Activated CD4-positive, alpha-beta T cell treated with anti-CD3 and anti-CD28 coated beads, Interleukin-2, amount 50 U/mL, for 48 hours (primary cell): ENCODE results near the gene DCTN2.
"Not testable (repeated sequence)": the region's sequence is repeated elsewhere in the genome, so short reads cannot be mapped to it uniquely, and the experiment has no call there.

Experiments
- DNase-seq, 2 experiments: peaks; one replicate each; pipeline ENCODE4 v3.0.0-alpha.2; 2020

The DCTN2 gene

DNA sequence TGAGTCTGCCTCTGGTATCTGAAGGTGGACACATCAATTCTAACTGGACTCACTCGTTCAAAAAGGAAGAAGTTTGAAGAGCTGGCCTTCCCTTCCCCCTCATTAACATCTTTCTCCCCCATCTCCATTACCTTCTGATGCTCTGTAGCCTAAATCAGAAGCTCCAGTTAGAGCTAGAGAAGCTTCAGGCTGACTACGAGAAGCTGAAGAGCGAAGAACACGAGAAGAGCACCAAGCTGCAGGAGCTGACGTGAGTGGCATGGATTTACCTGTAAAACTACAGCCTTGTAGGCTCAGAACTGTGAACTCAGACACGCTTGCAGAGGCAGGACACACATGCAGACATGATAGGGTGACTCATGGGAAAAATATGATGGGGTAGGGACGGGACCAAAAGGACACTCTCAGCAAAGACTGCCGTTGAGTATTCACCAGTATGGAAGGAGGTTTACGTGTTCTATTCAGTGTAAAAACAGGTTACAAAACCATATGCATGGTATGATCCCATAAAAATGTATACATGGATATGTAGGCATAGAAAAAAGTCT lies 29.7 kb upstream of the DCTN2 start:
- DNase-seq: no peak

DNA sequence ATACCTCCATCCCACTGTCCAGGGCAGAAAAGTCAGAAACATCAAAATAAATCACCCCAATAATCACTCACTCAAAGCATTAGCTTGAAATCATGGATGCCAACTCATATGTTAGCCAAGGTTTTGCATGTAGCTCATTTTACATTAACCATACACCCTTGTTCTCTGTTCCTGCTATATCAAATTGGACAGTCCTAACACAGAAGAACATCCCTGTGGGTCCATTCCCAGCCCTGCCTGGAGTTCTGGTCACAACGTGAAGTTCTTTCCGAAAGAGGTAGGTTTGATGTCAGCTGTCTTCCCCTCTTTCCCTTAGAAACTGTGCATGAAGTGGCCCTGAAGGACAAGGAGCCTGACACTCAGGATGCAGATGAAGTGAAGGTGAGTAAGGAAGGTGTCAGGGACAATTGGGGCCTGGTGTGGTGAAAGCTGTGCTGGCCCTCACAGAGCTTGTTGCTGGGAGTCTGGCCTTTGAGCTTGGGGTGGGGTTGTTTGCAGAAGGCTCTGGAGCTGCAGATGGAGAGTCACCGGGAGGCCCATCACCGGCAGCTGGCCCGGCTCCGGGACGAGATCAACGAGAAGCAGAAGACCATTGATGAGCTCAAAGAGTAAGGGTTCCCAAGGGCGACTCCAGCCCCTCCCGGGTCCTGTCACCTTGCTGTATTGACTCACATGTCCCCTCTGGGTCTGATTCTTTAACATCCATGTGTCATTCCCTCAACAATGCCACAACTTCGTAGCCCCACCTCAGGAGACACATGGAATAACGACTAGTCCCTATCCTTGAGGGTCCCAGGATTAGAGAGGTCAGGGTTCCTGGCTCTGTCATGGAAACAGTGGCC lies 29.0 kb upstream of the DCTN2 start:
- DNase-seq: no peak

DNA sequence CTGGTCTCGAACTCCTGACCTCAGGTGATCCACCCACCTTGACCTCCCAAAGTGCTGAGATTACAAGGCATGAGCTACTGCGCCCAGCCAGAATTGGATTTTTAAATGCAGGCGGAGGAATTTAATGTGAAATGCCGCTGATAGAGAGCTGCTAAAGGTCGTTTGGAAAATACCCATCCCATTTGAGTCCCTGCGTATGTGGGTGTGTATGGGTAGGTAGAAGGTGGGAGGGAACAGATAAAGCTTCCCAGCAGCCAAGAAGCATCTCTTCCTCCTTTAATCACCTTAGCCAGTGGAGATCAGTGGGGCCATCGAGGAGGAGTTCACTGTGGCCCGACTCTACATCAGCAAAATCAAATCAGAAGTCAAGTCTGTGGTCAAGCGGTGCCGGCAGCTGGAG lies 27.8 kb upstream of the DCTN2 start:
- no peak for DNase-seq

DNA sequence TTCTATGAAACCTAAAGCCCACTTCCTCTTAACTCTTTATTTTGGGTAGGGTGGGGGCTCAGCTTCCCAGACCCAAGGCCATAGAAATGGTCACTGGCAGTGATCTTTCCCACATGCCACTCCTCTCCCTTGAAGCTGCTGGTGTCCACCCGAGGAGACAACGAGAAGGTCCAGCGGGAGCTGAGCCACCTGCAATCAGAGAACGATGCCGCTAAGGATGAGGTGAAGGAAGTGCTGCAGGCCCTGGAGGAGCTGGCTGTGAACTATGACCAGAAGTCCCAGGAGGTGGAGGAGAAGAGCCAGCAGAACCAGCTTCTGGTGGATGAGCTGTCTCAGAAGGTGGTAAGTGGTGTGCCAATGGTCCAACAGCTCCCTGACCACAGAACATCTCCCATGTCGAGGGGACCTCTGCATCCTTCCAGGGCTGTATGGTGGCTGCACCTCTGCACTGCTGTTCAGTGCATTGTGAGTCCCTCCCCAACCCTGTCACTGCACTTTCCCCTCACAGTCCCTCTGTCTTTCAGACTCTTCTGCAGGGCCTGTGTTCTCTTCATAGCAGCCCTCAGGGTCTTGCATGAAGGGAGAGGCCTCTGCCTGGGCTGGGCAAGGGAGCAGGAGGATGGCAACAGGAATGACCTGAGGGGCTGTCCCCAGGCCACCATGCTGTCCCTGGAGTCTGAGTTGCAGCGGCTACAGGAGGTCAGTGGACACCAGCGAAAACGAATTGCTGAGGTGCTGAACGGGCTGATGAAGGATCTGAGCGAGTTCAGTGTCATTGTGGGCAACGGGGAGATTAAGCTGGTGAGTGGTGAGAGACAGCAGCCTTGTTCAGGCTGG lies 25.2 kb upstream of the DCTN2 start:
- no peak for DNase-seq

DNA sequence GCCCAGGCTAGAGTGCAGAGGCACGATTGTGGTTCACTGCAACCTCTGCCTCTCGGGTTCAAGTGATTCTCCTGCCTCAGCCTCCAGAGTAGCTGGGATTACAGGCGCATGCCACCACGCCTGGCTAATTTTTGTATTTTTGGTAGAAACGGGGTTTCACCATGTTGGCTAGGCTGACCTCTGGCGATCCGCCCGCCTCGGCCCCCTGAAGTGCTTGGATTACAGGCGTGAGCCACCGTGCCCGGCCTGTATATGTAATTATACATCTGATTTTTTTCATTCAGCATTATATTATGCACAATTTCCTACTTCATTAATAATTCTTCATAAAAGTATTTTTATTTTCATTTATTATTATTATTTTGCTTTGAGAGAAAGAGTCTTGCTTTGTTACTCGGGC lies 23.4 kb upstream of the DCTN2 start:
- DNase-seq: not testable (repeated sequence)

DNA sequence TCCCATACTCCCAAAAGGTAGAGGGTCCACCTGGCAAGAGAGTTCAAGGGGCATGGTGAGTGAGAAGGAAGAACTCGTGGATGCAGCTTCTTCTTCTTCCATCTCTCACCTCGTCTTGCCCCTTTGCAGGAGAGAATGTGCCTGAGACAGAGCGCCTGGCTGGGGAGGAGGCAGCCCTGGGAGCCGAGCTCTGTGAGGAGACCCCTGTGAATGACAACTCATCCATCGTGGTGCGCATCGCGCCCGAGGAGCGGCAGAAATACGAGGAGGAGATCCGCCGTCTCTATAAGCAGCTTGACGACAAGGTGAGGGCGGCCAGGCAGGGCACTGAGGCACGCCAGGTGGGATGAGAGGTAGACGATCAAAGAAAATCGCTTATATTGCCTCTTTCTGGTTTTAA lies 22.9 kb upstream of the DCTN2 start:
- DNase-seq: no peak

DNA sequence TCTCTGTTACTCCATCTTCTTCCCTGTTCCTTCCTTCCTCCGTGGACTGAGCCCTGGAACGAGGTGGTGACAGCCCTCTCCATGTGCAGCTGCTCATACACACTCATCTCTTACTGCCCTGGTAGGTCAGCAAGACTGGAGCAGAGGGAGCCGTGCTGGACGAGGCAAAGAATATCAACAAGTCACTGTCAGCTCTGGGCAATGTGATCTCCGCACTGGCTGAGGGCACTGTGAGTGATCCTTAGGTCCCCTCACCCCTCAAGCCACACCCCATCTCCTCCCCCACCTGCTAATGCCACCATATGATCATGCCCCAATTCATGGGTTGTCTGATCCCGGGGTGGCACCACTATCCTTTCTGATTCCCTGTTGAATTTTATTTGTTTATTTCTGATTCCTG lies 21.8 kb upstream of the DCTN2 start:
- no peak for DNase-seq

DNA sequence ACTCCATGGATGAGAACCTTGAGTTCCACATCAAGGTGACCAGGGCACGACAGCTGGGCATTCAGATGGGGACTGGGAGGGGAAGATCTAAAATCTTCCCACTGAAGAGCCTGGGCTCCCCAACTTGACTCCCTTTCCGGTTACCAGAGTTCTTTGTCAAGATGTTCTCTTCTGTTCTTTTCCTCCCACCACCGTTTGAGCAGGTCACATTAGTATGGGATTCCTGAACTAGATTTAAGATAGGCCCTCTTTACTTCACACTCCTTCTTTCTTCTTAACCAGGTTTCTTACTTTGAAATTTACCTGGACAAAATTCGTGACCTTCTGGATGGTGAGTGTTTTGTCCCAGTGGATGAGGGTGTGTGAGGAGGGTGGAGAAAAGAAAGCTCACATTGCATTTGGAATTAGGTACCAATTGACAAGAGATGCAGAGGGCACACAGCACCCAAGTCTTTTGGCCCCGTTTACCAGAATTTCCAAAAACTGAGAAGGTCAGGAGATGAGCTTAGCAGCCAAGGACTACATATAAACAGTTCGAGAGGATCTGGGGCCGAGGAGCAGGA lies 17.3 kb upstream of the DCTN2 start:
- no peak for DNase-seq

DNA sequence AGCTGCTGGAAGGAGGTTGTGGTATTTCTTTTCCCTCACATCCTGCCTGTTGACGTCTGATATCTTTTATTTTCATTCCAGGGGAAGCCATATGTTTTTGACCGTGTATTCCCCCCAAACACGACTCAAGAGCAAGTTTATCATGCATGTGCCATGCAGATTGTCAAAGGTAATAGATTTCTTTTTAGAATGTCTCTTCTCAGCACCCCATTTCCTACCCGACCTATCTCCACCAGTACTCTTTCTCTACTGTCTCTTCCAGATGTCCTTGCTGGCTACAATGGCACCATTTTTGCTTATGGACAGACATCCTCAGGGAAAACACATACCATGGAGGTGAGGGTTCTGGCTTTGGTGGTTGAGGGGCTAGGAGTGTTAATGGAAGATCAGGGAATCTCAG lies 16.4 kb upstream of the DCTN2 start:
- no peak for DNase-seq

DNA sequence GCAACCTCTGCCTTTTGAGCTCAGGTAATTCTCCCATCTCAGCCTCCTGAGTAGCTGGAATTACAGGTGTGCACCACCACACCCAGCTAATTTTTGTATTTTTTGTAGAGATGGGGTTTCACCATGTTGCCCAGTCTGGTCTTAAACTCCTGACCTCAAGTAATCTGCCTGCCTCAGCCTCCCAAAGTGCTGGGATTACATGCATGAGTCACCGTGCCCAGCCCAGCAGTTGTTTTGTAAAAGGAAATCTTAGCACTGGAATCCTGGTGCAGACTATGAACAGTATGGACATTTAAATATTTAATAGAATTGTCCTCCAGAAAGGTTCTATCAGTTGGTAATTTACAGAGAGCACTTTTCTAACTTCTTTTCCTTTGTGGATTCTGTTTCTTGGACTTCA lies 14.1 kb upstream of the DCTN2 start:
- DNase-seq: not testable (repeated sequence)

DNA sequence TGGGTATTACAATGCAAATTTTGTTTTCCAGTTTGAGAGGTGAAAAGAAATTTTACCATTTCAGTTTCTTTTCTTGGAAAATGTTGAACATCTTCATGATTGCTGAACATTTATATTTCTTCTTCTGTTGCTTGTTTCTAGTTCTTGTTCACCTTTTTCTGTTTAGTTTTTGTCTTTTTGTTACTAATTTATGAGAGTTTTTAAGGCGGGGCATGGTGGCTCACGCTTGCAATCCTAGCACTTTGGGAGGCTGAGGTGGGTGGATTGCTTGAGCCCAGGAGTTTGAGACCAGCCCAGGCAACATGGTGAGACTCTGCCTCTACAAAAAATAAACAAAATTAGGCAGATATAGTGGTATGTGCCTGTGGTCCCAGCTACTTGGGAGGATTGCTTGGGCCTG lies 13.5 kb upstream of the DCTN2 start:
- no peak for DNase-seq

DNA sequence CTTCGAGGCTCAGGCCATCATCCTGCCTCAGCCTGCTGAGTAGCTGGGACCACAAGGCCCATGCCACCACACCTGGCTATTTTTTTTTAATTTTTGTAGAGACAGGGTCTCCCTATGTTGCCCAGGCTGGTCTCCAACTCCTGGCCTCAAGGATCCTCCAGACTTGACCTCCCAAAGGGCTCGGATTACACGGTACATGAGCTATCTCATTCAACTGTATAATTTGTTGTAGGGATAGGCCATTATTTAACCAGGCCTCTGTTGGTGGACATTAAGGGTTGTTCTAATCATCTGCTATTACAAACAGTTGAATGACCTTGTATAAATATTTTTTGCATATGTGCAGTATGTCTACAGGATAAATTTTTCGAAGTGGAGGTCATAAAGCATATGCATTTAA lies 11.9 kb upstream of the DCTN2 start:
- DNase-seq: no peak

DNA sequence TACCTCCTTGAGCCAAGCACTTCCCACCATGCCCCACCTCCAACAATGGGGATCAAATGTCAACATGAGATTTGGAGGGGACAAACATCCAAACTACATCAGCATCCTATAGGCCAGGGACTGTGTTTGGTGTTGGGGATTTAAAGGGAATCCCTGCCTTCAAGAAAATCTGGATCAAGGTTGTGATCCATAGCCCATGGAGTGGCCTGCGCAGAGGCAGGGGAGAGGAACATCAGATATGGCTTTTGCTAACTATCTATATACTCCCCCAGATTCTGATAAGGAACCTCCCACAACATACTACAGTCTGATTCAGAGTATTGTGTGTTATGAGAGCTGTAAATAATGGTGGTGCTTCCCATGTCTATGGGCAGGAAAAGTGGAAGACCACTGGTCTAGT lies 7.9 kb upstream of the DCTN2 start:
- no peak for DNase-seq

DNA sequence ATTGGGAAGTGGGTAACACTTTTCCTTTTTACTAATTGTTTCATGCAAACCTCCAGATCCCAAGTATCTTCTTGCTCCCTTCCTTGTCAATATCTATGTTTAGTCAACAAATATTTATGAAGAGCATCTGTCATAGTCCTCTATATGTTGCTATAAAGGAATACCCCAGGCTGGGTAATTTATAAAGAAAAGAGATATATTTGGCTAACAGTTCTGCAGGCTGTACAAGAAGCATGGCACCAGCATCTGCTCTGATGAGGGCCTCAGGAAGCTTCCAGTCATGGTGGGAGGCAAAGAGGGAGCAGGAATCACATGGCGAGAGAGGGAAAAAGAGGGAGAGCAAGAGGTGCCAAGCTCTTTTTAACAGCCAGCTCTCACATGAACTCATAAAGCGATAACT lies 7.5 kb upstream of the DCTN2 start:
- no peak for DNase-seq

DNA sequence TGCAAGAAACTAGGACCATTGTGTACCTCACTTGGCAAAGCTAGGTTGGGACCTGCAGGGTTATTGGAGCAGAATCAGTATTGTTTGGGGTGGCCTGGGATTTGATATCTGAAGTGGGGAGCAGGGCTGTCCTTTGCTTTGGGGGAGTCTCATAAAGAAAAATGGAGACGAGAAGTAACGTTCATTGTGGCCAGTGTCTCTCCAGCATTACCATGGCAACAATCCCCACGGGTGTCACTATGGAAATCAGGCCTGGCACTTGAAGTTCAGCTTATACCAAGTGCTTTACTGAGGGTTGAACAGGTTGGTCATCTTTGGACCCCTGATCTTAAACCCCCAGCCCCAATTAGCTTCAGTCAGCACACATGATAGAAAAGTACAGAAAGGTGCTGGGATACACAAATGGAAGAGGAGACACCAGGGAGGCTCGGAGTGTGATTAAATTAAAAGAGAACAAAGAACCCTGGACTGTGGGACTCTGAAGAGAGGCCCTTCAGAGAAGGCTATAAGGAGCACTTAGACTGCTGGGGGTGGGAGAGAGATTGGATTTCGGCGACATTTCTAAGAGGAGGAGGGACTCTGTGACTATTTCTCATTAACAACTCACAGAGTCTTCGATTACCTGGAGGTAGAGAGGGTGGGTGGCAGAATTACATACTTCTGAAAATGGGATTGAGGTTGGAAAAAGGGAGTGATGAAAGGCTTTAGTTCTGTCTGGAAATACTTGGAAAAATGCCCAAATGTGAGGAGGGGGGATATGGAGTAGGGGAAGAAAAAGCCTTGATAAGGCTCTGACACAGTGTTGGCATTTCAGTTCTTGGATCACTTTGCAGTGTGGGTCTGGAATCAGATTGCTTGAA lies 6.6 kb upstream of the DCTN2 start:
- no peak for DNase-seq

DNA sequence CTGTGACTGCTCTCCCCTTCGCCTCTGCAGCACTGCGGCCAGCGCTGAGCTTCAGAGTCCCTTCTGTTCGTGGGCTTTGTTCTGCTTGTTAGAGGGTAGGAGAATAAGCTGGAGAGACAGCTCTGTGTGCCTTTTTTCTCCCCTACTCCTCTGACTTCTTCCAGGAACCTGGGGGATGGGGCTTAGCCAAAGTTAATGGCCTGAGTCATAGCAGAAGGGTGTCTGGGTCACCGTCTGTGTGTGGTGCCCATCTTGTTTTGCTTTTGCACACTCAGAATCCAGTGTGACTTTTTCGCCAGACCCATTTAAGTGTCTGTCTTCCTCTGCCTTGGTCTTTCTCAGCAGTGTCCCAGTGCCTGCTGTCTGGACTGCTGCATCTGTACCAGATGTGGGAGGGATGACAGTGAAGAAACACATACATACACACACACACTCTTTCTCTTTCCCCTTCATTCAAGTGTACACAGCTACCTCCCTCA lies 5.9 kb upstream of the DCTN2 start:
- no peak for DNase-seq

DNA sequence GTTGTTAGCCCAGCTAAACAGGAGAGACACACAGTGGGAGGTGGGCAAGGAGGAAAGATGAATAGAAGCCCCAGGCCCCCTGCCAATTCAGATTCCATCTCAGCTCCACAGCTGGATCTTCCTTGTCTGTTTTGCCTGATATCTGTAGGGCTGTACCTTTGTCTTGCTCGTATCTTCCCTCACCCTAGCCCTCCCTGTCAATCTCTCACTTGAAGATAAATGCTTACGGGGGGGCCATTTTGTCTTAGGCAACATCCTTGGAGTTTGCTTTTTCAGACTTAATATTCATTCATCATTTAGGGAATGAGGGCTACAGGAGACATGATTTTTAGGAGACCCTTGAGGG lies 5.3 kb upstream of the DCTN2 start:
- no peak for DNase-seq

DNA sequence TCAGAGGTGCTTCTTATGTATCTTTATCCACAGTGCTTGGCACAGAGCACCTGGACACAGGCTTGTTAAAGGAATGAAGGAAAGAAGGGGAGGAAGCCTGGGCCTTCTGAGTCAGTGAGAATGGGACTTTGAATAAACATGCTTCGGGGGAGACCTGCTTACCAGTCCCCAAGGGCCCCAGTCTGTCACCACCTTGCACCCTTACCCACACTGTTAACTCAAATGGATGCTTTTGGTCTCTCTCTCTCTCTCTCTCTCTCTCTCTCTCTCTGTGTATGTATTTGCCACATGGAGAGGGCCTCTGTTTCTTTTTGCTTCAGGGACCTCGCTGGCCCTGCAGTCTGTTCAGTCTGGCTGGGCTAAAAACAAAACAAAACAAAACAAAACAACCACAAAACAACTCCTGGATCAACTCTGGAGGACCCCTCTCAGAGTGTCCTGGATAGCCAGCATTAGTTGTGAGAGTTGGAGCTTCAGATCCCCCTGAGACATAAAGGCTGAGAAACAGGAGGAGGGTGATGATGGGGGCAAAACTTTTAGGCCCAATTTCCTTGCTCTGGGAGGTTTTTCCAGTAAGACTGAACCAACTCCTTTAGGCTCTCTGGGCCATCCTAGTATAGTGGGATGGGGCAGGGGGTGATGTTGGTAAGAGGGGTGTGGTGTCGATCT lies 4.8 kb upstream of the DCTN2 start:
- no peak for DNase-seq

DNA sequence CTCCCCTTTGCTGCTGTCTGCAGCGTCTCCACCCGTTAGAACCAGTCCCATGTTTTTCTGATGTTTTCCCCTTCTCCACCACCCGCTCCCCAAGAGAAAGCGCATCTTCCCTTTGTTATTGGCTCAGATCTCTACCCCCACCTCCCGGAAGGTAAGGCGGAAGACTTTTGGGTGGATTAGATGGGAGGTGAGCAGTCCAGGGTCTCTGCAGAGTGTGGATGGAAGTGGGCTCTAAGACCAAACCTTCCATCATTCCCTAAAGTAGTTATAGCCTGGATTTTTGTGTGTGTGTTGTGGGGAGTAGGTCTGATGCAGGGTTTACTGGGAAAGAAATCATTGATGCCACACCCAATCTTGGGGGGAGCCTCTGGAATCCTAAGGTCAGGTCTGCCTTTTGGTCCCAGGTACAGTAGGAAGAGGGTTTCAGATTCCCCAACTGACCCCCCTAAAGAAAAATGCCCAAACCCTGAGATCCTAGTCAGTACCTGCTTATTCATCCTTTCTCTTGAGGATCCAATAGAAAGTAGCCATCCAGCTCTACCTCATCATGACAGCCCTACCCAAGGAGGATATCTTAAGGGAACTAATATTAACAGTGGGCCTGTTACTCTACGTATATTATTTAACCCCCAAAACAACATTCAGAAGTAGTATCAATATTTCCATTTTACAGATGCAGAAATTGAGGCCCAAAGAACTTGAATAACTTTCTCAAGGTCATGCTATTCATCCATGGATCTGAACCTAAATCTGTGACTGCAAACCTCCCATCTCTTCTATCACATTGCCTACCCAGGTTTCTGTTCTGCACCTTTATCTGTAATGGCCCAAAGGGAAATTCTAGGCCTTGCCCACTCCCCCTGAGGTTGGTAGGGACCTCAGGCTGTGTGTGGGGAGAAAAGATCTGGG lies 3.9 kb upstream of the DCTN2 start:
- DNase-seq: no peak

DNA sequence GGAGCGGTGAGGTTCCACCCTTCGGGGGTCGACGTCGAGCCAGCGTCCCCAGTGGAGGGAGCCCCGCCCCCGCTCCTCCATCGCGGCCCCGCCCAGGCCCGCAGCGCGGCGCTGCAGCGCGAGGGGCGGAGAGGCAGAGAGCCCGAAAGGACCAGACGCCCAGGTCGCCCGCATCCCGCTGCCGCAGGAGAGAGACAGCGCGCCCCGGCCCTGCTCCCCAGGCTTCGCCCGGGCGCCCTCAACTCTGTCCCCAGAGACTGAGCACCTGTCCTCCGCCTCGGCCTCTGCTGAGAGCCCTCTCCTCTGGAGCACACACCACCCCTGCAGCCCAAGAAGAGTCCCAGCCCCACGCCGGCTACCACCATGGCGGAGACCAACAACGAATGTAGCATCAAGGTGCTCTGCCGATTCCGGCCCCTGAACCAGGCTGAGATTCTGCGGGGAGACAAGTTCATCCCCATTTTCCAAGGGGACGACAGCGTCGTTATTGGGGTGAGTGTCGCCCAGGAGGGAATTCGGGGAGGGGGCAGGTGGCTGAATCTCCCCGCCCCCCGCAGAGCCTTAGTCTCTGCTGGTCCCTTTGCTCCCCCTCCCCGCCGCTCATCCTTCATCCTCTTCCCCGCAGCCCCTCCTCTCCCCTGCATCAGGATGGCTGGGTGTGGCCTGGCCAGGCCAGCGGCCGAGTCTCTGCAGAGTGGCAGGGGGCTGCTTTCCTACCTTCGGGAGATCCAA lies 3.1 kb upstream of the DCTN2 start, which contains the start of gene KIF5A:
TSS of gene KIF5A (plus strand) at position 136 of the 732 bp plus-strand sequence. CDS start at position 364, 228 bp downstream.
- DNase-seq: peak; percentile 65 to 68
